ENCODE measurements around the gene SSTR5.

The SSTR5 gene

DNA sequence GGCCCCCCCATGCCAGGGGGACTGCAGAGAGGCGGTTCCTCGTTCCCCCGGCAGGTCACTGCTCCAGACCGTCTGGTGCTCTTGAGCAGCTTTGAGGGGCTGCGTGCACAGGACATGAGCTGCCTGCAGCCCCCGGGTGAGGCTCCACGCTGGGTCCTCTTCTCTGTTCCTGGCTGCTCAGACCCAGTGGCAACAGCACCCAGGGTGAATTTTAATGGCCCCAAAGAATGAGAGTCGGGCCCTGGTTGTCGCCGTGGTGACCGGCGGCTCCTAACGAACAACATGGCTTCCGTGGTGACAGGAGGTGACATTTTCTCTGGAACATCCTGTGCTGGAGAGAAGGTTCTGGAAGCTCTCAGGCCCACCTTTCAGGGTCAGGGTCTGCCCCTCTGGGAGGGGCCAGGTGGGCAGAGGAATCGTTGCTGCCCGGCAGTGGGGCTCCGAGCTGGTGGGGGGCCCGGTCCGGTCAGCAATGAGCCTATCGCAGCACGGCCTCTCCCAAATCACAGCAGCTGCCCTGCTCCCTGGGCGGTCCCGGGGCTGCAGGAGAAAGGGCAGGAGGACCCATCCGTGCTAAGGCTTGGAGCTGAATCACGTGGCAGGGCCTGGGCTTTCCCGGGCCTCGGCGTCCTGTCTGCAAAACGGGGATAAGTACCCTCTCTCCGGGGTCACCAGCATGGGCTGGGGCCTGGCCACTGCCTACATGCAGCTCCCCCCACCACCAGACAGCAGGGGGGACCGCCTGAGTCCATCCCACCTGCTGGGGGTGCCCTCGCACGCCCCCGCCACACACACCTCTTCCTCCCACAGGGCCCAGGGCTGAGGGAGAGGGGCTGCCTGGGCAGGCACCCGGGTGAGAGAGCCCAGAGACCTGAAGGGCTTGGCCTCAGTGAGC lies 26.9 kb downstream of the SSTR5 start:
- no peaks in the 10 kb centered on the region for H3K4me1 ChIP-seq (ENCODE audit: insufficient read depth, poor library complexity, severe bottlenecking)
- DNase-seq (ENCODE audit: low spot score) (no peak), ATAC-seq (ENCODE audit: low read depth) (no peak)
- no peaks in the 10 kb centered on the region for H3K27me3 ChIP-seq (ENCODE audit: insufficient read depth, poor library complexity, severe bottlenecking)
- H3K4me3 ChIP-seq (ENCODE audit: severe bottlenecking) = no peak overlapping the region
- H3K36me3 ChIP-seq (ENCODE audit: low read depth) = no peaks in the 10 kb centered on the region
- H3K9me3 ChIP-seq (ENCODE audit: severe bottlenecking) = no peaks in the 10 kb centered on the region
- TF ChIP-seq, protein P1, sequence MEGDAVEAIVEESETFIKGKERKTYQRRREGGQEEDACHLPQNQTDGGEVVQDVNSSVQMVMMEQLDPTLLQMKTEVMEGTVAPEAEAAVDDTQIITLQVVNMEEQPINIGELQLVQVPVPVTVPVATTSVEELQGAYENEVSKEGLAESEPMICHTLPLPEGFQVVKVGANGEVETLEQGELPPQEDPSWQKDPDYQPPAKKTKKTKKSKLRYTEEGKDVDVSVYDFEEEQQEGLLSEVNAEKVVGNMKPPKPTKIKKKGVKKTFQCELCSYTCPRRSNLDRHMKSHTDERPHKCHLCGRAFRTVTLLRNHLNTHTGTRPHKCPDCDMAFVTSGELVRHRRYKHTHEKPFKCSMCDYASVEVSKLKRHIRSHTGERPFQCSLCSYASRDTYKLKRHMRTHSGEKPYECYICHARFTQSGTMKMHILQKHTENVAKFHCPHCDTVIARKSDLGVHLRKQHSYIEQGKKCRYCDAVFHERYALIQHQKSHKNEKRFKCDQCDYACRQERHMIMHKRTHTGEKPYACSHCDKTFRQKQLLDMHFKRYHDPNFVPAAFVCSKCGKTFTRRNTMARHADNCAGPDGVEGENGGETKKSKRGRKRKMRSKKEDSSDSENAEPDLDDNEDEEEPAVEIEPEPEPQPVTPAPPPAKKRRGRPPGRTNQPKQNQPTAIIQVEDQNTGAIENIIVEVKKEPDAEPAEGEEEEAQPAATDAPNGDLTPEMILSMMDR (IDR thresholded peaks at IDR 0.05; ENCODE audit: poor library complexity, severe bottlenecking) = no peak
- H3K27ac ChIP-seq (ENCODE audit: poor library complexity, severe bottlenecking) = no peak overlapping the region

- Histone ChIP-seq H3K27me3 (ENCODE audit: insufficient read depth, poor library complexity, severe bottlenecking) (peaks cover 2% of the 10 kb centered on the region), H3K36me3 (ENCODE audit: low read depth) (no peaks in the 10 kb centered on the region), H3K4me1 (ENCODE audit: insufficient read depth, poor library complexity, severe bottlenecking) (no peaks in the 10 kb centered on the region), H3K4me3 (ENCODE audit: severe bottlenecking) (no peak overlapping the region), H3K27ac (ENCODE audit: poor library complexity, severe bottlenecking) (no peak overlapping the region), H3K9me3 (ENCODE audit: severe bottlenecking) (no peaks in the 10 kb centered on the region)
- no peak for ATAC-seq (ENCODE audit: low read depth)
- TF ChIP-seq, protein P1 (IDR thresholded peaks at IDR 0.05; ENCODE audit: poor library complexity, severe bottlenecking) = no peak
- DNase-seq (ENCODE audit: low spot score) = no peak
Observed at GRCh38 chr16:1100084-1100800, 27.7 kb downstream of the SSTR5 start.

- Histone ChIP-seq H3K4me3 (ENCODE audit: severe bottlenecking) (no peak overlapping the region), H3K27me3 (ENCODE audit: insufficient read depth, poor library complexity, severe bottlenecking) (peaks cover 2% of the 10 kb centered on the region), H3K9me3 (ENCODE audit: severe bottlenecking) (no peaks in the 10 kb centered on the region), H3K36me3 (ENCODE audit: low read depth) (no peaks in the 10 kb centered on the region), H3K4me1 (ENCODE audit: insufficient read depth, poor library complexity, severe bottlenecking) (no peaks in the 10 kb centered on the region), H3K27ac (ENCODE audit: poor library complexity, severe bottlenecking) (no peak overlapping the region)
- ATAC-seq (ENCODE audit: low read depth) (no peak), DNase-seq (ENCODE audit: low spot score) (no peak)
- TF ChIP-seq, protein P1 (IDR thresholded peaks at IDR 0.05; ENCODE audit: poor library complexity, severe bottlenecking) = no peak
Observed at GRCh38 chr16:1101133-1101532, 28.6 kb downstream of the SSTR5 start.

DNA sequence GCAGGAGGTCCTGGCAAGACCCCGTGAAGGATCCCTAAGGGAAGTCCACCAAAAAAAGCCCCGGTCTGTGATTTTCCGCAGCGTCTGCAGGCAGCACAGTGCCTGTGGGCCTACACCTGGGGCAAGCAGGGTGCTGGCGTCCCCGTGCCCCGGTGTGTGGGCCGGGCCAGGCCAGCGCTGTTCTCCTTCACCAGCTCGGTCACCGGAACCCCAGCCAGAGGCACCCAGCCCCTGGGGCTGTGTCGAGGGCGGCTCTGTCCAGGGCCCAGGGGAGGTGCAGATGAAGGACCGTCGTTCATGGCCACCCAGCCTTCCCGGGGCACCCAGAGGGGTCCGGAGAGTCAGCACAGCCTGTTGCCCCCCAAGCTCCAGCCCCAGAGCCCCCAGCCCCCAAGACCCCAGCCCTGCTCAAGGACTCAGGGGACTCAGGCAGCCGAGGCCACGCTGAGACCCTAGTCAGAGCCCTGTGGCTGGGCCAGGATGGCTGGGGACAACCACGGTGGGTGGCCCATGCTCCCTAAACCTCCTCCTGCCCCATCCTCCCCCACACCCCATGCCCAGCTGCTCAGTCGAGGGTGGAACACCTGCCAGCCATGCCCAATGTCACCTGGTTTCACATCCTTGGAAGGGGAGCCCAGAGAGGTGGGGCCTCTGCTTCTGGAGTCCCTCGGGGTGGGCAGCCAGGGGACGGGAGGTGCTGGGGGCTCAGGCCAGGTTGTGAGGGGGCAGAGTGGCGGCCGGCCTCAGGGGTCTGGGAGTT lies 29.2 kb downstream of the SSTR5 start:
- Histone ChIP-seq H3K9me3 (ENCODE audit: severe bottlenecking) (no peaks in the 10 kb centered on the region), H3K36me3 (ENCODE audit: low read depth) (no peaks in the 10 kb centered on the region), H3K27me3 (ENCODE audit: insufficient read depth, poor library complexity, severe bottlenecking) (peaks cover 2% of the 10 kb centered on the region), H3K4me1 (ENCODE audit: insufficient read depth, poor library complexity, severe bottlenecking) (no peaks in the 10 kb centered on the region), H3K27ac (ENCODE audit: poor library complexity, severe bottlenecking) (no peak overlapping the region), H3K4me3 (ENCODE audit: severe bottlenecking) (no peak overlapping the region)
- ATAC-seq (ENCODE audit: low read depth) (no peak), DNase-seq (ENCODE audit: low spot score) (no peak)
- TF ChIP-seq, protein P1 (IDR thresholded peaks at IDR 0.05; ENCODE audit: poor library complexity, severe bottlenecking) = no peak
